ENCODE measurements around the gene ZBTB43. TPM values are rescaled to one million over a fixed set of nuclear protein-coding genes. Genes with fewer than 3 reads are reported as not detected.

Gene ZBTB43
- 100 to 1,000 TPM in 1 of 4 donors, 10 to 100 TPM in 3; 26.9 to 153 (median 35.6) TPM for total RNA-seq

- 3 to 6% methylated on average over 34 to 44 of the region's 79 CpGs for WGBS, 2 donors
- intact Hi-C loops (cut with DNase I; ENCODE audit: low total_unique reads), result no loop called here
These were observed at the start of gene ZBTB43 for GRCh38 chr9:126804696-126805553. Gene ZBTB43, plus strand, starts transcription at chr9:126805040. Its CDS starts 27,470 bp downstream, at chr9:126832510.

GRCh38 chr9:126755317-126755875 lies 49.4 kb upstream of the ZBTB43 start:
- WGBS, 2 donors, result 77 to 83% methylated on average over 19 of the region's 19 CpGs
- peak in 1 of 2 donors; percentile 78 for DNase-seq (ENCODE audit: low spot score in 2 of 2)
- no peak overlapping the region for H3K4me3 ChIP-seq (ENCODE audit: low read depth, poor library complexity, severe bottlenecking)
- intact Hi-C loops (cut with DNase I; ENCODE audit: low total_unique reads), result no loop called here
- TF ChIP-seq CTCF (IDR thresholded peaks at IDR 0.05) (no peak), POLR2A (IDR thresholded peaks at IDR 0.05) (no peak)

More at GRCh38 chr9:126804696-126805553, at the start of gene ZBTB43:
- no peak for TF ChIP-seq CTCF (IDR thresholded peaks at IDR 0.05)
- TF ChIP-seq POLR2A (IDR thresholded peaks at IDR 0.05), result peak in 1 of 2 donors; percentile 37
- H3K4me3 ChIP-seq (ENCODE audit: low read depth, poor library complexity, severe bottlenecking), result peak within 1 kb of the TSS; percentile 99
- DNase-seq (ENCODE audit: low spot score in 2 of 2), result peak; percentile 96 to 99

- DNase-seq (ENCODE audit: low spot score in 2 of 2), result peak in 1 of 2 donors; percentile 75
- 80 to 85% methylated on average over 5 of the region's 5 CpGs for WGBS, 2 donors
- TF ChIP-seq CTCF (IDR thresholded peaks at IDR 0.05), result no peak
- no peak for TF ChIP-seq POLR2A (IDR thresholded peaks at IDR 0.05)
- intact Hi-C loops (cut with DNase I; ENCODE audit: low total_unique reads), result no loop called here
- no peak overlapping the region for H3K4me3 ChIP-seq (ENCODE audit: low read depth, poor library complexity, severe bottlenecking)
These were observed 48.6 kb upstream of the ZBTB43 start for GRCh38 chr9:126756238-126756637.

GRCh38 chr9:126756876-126757415 lies 47.9 kb upstream of the ZBTB43 start:
- DNase-seq (ENCODE audit: low spot score in 2 of 2), result peak in 1 of 2 donors; percentile 76
- TF ChIP-seq CTCF (IDR thresholded peaks at IDR 0.05) (no peak), POLR2A (IDR thresholded peaks at IDR 0.05) (no peak)
- 51 to 53% methylated on average over 6 of the region's 6 CpGs for WGBS, 2 donors
- no peak overlapping the region for H3K4me3 ChIP-seq (ENCODE audit: low read depth, poor library complexity, severe bottlenecking)
- intact Hi-C loops (cut with DNase I; ENCODE audit: low total_unique reads), result no loop called here

- intact Hi-C loops (cut with DNase I; ENCODE audit: low total_unique reads), result no loop called here
- DNase-seq (ENCODE audit: low spot score in 2 of 2), result no peak
- no peak overlapping the region for H3K4me3 ChIP-seq (ENCODE audit: low read depth, poor library complexity, severe bottlenecking)
- no peak for TF ChIP-seq CTCF (IDR thresholded peaks at IDR 0.05)
- no peak for TF ChIP-seq POLR2A (IDR thresholded peaks at IDR 0.05)
- 90 to 96% methylated on average over 7 of the region's 7 CpGs for WGBS, 2 donors
These were observed 45.8 kb upstream of the ZBTB43 start for GRCh38 chr9:126758916-126759585.
